Spleen (tissue), 7 donors: ENCODE data around the gene IRF2BP2.

ENCODE experiments used
- POLR2A ChIP-seq, 3 donors: fragments of 450-650 bp; IDR thresholded peaks; one replicate each; pipeline ENCODE4 v1.5.1; 2017; ENCODE audit warnings: antibody characterized with exemption in 3 of 3, mild to moderate bottlenecking in 1 of 3
- TF ChIP-seq, protein P1 (sequence below), 11 experiments: fragments of 200-600 bp in 7 of 11; fragments of 450-650 bp in 4 of 11; sonication (generic) in 4 of 11; IDR thresholded peaks in 8 of 11; conservative IDR thresholded peaks in 3 of 11; 1 replicate in 7 of 11; 2 replicates in 4 of 11; pipeline versions ENCODE4 v1.4.0 to v1.8.0; 2016 to 2021; ENCODE audit warnings: antibody characterized with exemption in 11 of 11, inconsistent platforms in 4 of 11, mild to moderate bottlenecking in 1 of 11
- donor health status: DM: no; HTN: no; CAD: no; lungs with moderate emphysema.
- donor health status: DM: no; HTN: no; CAD: no.
- donor health status: DM: no; HTN: no; CAD: no.

DNA sequence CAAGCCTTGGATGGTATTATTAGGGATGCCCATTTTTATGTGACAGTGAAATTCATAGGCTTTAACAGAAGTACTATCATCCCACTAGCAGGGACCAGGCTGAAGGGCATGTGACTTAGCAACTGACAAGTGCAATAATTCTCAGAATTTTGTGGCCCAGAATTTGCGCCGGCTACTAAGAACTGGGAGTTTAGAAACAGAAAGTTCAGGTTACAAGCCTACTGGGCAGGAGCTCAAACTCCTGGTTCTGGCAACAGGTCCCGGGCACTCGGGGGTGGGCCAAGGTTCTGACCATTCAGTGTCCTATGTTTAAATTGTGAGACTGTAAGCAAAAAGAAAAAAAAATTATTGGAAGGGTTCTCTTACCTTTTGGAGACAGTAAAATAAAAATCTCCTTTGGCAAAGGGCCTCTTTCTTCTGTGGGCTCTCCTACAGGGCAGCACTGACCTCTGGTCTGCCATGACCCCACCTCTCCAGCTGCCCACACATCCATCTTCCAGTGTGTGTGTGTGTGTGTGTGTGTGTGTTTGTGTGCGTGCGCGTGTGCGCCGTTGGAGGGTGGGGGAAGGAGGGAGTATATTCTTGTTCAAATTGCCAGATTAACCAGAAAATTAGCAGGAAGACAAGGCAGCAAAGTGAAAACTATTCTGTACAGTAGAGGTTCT, 26.1 kb downstream of the IRF2BP2 start:
- TF ChIP-seq, protein P1, sequence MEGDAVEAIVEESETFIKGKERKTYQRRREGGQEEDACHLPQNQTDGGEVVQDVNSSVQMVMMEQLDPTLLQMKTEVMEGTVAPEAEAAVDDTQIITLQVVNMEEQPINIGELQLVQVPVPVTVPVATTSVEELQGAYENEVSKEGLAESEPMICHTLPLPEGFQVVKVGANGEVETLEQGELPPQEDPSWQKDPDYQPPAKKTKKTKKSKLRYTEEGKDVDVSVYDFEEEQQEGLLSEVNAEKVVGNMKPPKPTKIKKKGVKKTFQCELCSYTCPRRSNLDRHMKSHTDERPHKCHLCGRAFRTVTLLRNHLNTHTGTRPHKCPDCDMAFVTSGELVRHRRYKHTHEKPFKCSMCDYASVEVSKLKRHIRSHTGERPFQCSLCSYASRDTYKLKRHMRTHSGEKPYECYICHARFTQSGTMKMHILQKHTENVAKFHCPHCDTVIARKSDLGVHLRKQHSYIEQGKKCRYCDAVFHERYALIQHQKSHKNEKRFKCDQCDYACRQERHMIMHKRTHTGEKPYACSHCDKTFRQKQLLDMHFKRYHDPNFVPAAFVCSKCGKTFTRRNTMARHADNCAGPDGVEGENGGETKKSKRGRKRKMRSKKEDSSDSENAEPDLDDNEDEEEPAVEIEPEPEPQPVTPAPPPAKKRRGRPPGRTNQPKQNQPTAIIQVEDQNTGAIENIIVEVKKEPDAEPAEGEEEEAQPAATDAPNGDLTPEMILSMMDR (IDR thresholded peaks at IDR 0.05 in 8 of 11, conservative IDR thresholded peaks at IDR 0.05 in 3 of 11) = no peak
- no peak for TF ChIP-seq POLR2A (IDR thresholded peaks at IDR 0.05)
